Esophagus mucosa (tissue), 1 donor: ENCODE data around the gene DYNC2LI1. TPM values are rescaled to one million over a fixed set of nuclear protein-coding genes. Genes with fewer than 3 reads are reported as not detected.

Experiments
- ATAC-seq: fragments of 200-7000 bp; cut with Tn5 transposase; one replicate; pipeline ENCODE4 v1.9.1; 2020
- total RNA-seq: library from RNA; stranded (reverse); gene quantifications from one replicate; pipeline ENCODE4 v1.2.4, GENCODE V29; 2023
- donor health status: DM: yes; HTN: yes; CAD: no.

Gene DYNC2LI1
- total RNA-seq, 1 donor from 2014 or later: 10.3 TPM

- no peak for ATAC-seq
These were observed 77.5 kb downstream of the DYNC2LI1 start for GRCh38 chr2:43851011-43851980.

GRCh38 chr2:43852196-43852730 is 78.4 kb downstream of the DYNC2LI1 start:
- ATAC-seq: no peak

DNA sequence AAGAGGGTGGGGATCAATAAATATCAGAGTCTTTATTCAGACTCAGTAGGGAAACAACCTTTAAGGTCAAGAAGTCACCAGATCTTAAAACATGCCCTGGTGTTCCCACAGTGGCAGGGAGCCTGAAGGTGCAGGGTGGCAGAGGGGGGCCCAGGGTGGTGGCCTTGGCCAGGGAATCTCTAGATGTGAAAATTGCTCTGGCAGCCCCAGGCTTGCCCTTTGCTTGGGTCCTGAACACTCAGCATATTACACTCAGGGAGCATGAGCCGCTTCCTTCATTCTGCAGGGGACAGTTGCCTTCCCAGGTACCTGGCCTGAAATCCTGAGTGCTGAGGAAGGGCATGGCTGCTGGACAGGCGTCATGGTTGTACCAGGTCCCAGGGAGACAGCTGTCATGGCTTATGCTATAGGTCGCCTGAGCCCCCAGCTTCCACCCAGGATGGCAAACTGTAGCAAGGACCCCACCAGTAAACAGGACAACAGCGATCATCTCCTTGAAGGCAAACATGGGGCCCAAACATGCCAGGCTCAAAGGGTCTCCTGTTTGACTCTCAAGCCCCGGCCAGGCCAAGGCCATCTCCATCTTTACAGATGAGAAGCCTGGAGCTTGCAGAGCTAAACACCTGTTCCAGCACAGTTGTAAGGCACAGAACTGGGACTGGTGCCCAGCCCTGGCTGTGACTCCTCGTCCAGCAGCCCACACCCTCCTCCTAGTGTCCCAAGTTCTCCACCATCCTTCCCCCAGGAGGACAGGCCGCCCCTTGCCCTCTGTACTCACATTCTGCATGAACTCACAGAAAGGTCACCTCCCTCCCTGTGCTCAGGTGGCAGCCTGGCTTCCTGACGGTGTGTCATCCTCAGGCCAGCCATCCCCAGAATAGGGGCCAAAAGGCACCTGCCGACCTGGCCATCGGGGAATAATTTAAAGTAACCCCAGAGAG is 79.6 kb downstream of the DYNC2LI1 start:
- no peak for ATAC-seq

DNA sequence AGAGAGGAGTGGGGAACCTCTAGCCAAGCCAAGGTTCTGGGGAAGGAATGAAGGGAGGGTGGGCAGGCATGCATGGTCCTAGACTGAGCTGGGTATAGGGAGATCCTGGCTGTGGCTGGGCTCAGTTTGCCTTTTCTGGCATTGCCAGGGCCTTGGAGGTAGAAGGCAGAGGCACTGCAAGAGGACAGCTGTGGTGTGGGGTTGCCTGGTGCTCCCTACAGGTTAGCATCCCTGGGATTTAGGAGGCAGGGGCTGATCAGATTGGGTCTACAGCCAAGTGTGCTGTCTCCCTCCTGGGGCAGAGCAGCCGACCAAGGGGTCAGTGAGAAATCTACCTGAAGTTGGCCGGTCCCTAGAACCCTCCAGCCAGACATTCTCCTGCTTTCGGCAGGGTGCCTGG is 80.8 kb downstream of the DYNC2LI1 start:
- ATAC-seq: no peak

DNA sequence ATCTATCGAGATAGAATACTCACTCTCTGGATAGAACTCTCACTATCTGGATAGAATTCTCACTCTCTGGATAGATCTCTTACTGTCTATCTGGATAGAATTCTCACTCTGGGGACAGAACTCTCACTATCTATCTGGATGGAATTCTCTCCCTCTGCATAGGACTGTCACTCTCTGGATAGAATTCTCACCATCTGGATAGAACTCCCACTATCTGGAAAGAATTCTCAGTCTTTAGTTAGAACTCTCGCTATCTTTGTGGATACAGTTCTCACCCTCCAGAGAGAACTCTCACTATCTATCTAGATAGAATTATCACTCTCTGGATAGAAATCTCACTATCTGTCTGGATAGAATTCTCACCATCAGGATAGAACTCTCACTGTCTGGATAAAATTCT is 81.5 kb downstream of the DYNC2LI1 start:
- ATAC-seq: no peak

Other genes with a start within 250 kb of the DYNC2LI1 start
- 20.8 TPM for gene THADA, start 178.0 kb upstream of the DYNC2LI1 start, total RNA-seq
- 1.6 TPM for gene PLEKHH2, start 136.8 kb upstream of the DYNC2LI1 start, total RNA-seq
- gene C1GALT1C1L, start 97.6 kb upstream of the DYNC2LI1 start, total RNA-seq: 0.16 TPM
- gene ABCG5, start 64.8 kb downstream of the DYNC2LI1 start, total RNA-seq: not detected
- gene ABCG8, start 64.9 kb downstream of the DYNC2LI1 start, total RNA-seq: not detected
- gene LRPPRC, start 221.9 kb downstream of the DYNC2LI1 start, total RNA-seq: 59.9 TPM